Smooth muscle cell (in vitro differentiated cells): Measurements from ENCODE around the gene PLXND1. TPM values are rescaled to one million over a fixed set of nuclear protein-coding genes. Genes with fewer than 3 reads are reported as not detected.

ENCODE experiments used
- DNase-seq: peaks from one replicate; lab custom pipeline; 2025; ENCODE audit not compliant: unreplicated experiment; lab: John Stamatoyannopoulos, UW
- H2AFZ ChIP-seq: fragments of 200-600 bp; sonication (generic); 2 replicates; pipeline ENCODE4 v1.6.0; 2016; ENCODE audit warnings: antibody characterized with exemption, low read depth, mild to moderate bottlenecking
- H3F3A ChIP-seq: fragments of 200-600 bp; sonication (generic); 2 replicates; pipeline ENCODE4 v1.6.0; 2017; ENCODE audit warnings: antibody characterized with exemption, low read depth
- H3K27ac ChIP-seq: fragments of 200-600 bp; sonication (generic); 2 replicates; pipeline ENCODE4 v1.5.1; 2016; ENCODE audit warnings: low read depth, mild to moderate bottlenecking
- H3K27me3 ChIP-seq: fragments of 200-600 bp; sonication (generic); 2 replicates; pipeline ENCODE4 v1.6.1; 2016; ENCODE audit warnings: low read depth, mild to moderate bottlenecking
- H3K36me3 ChIP-seq: fragments of 200-600 bp; sonication (generic); 2 replicates; pipeline ENCODE4 v1.5.1; 2016; ENCODE audit warnings: low read depth
- H3K4me1 ChIP-seq: fragments of 200-600 bp; sonication (generic); 2 replicates; pipeline ENCODE4 v1.5.1; 2016; ENCODE audit warnings: low read depth
- H3K4me2 ChIP-seq: fragments of 200-600 bp; sonication (generic); 2 replicates; pipeline ENCODE4 v1.6.0; 2016; ENCODE audit warnings: mild to moderate bottlenecking
- H3K4me3 ChIP-seq: fragments of 200-600 bp; sonication (generic); 2 replicates; pipeline ENCODE4 v1.5.1; 2016; ENCODE audit warnings: mild to moderate bottlenecking
- H3K79me2 ChIP-seq: fragments of 200-600 bp; sonication (generic); 2 replicates; pipeline ENCODE4 v1.6.0; 2016; ENCODE audit warnings: low read depth, mild to moderate bottlenecking
- H3K9ac ChIP-seq: fragments of 200-600 bp; sonication (generic); 2 replicates; pipeline ENCODE4 v1.6.0; 2016; ENCODE audit warnings: low read depth
- H3K9me3 ChIP-seq: fragments of 200-600 bp; sonication (generic); replicated peaks from 2 replicates; pipeline ENCODE4 v1.5.1; 2016; ENCODE audit warnings: low read depth
- H4K20me1 ChIP-seq: fragments of 200-600 bp; sonication (generic); 2 replicates; pipeline ENCODE4 v1.6.0; 2016; ENCODE audit warnings: low read depth
- CTCF ChIP-seq: fragments of 200-600 bp; sonication (generic); IDR thresholded peaks from 2 replicates; pipeline ENCODE4 v1.5.1; 2017; ENCODE audit warnings: borderline replicate concordance, mild to moderate bottlenecking, antibody characterized with exemption; ENCODE audit not compliant: insufficient read depth, poor library complexity, severe bottlenecking
- WGBS: methylation state at CpG from one replicate; pipeline ENCODE4 v1.1.7; 2016; ENCODE audit warnings: low lambda C conversion rate; 5-methylcytosine and 5-hydroxymethylcytosine counted together
- polyA plus RNA-seq: library from polyadenylated mRNA; unstranded; fragments of >200 nt; fragmentation: Nextera tagmentation; extraction: Ambion mirVana; gene quantifications from 2 replicates; pipeline ENCODE4 v1.2.1, GENCODE V29; 2016
- total RNA-seq: library from RNA; depleted of rRNA; stranded (reverse); fragments of >200 nt; gene quantifications from 2 replicates; pipeline ENCODE4 v1.2.3, GENCODE V29; 2014

Gene PLXND1
- total and polyA plus RNA-seq, 2 experiments from 2014 or later = 75.8 to 94.3 TPM

- no peaks in the 10 kb centered on the region for H3K36me3 ChIP-seq
- no peaks in the 10 kb centered on the region for H3K27me3 ChIP-seq
- 55% methylated on average over 8 of the region's 8 CpGs for WGBS
- no peak overlapping the region for H2AFZ ChIP-seq
- peak overlapping the region; percentile 64 for H3K4me3 ChIP-seq
- peak overlapping the region; percentile 96 for H3K4me2 ChIP-seq
- H3K79me2 ChIP-seq = peaks cover 70% of the 10 kb centered on the region
- H3K27ac ChIP-seq = peak overlapping the region; percentile 84
- no peak for TF ChIP-seq CTCF
- peaks cover 30% of the 10 kb centered on the region for H3K4me1 ChIP-seq
- no peaks in the 10 kb centered on the region for H3K9me3 ChIP-seq
- H3F3A ChIP-seq = peaks cover 27% of the 10 kb centered on the region
- peaks cover 56% of the 10 kb centered on the region for H4K20me1 ChIP-seq
- H3K9ac ChIP-seq = no peak overlapping the region
- DNase-seq = no peak
Observed at GRCh38 chr3:129603991-129604749, 2.3 kb downstream of the PLXND1 start.

DNA sequence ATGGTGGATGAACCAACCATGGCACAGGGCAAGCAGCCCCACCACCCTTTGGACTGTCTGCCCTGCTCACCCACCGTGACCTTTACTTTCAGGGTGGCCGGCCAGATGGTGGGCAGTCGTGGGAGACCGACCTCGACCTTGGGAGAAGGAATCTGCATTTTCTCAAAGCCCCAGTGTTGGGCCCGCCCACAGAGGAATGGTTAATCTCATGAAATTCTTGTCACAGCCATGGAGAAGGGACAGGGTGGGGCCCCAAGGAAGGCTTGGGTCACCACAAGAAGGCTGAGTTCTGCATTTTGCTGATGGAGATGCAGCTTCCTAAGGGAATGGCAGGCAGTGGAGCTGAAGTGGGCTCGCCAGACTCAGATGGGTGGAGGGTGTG lies 2.9 kb downstream of the PLXND1 start:
- Histone ChIP-seq H3K9ac (no peak overlapping the region), H3K9me3 (no peaks in the 10 kb centered on the region), H3K27ac (peak overlapping the region; percentile 84), H3K4me2 (peak overlapping the region; percentile 96), H3K27me3 (no peaks in the 10 kb centered on the region), H3F3A (peaks cover 27% of the 10 kb centered on the region), H4K20me1 (peaks cover 56% of the 10 kb centered on the region), H2AFZ (no peak overlapping the region), H3K79me2 (peaks cover 76% of the 10 kb centered on the region), H3K4me3 (peak overlapping the region; percentile 64), H3K4me1 (peaks cover 30% of the 10 kb centered on the region), H3K36me3 (no peaks in the 10 kb centered on the region)
- 4% methylated on average over 7 of the region's 7 CpGs for WGBS
- TF ChIP-seq CTCF = no peak
- DNase-seq = peak; percentile 41

- no peak overlapping the region for H3K9ac ChIP-seq
- peak overlapping the region; percentile 64 for H3K4me3 ChIP-seq
- peaks cover 30% of the 10 kb centered on the region for H3K4me1 ChIP-seq
Observed at GRCh38 chr3:129602730-129603560, 3.5 kb downstream of the PLXND1 start.

More at GRCh38 chr3:129602730-129603560, 3.5 kb downstream of the PLXND1 start:
- Histone ChIP-seq H3F3A (peaks cover 25% of the 10 kb centered on the region), H3K79me2 (peaks cover 82% of the 10 kb centered on the region), H4K20me1 (peaks cover 56% of the 10 kb centered on the region), H2AFZ (no peak overlapping the region), H3K36me3 (no peaks in the 10 kb centered on the region), H3K9me3 (no peaks in the 10 kb centered on the region), H3K27ac (peak overlapping the region; percentile 84), H3K4me2 (peak overlapping the region; percentile 96), H3K27me3 (no peaks in the 10 kb centered on the region)
- peak; percentile 41 for DNase-seq
- 37% methylated on average over 14 of the region's 15 CpGs for whole genome bisulfite sequencing
- no peak for TF ChIP-seq CTCF
